ENCODE measurements around the gene DOCK3.
"Not testable (repeated sequence)": the region's sequence is repeated elsewhere in the genome, so short reads cannot be mapped to it uniquely, and the experiment has no call there.

The DOCK3 gene

GRCh38 chr3:50983887-50984286 is 309.2 kb downstream of the DOCK3 start:
- DNase-seq (ENCODE audit: low read depth), result no peak

- DNase-seq (ENCODE audit: low read depth), result no peak
These were observed 311.2 kb downstream of the DOCK3 start for GRCh38 chr3:50985893-50986292.

- no peak for DNase-seq (ENCODE audit: low read depth)
These were observed 312.0 kb downstream of the DOCK3 start for GRCh38 chr3:50986726-50987125.

GRCh38 chr3:50994537-50994936 is 319.8 kb downstream of the DOCK3 start:
- DNase-seq (ENCODE audit: low read depth), result no peak

- DNase-seq (ENCODE audit: low read depth), result no peak
These were observed 320.5 kb downstream of the DOCK3 start for GRCh38 chr3:50995085-50995824.

GRCh38 chr3:51002495-51002894 is 327.8 kb downstream of the DOCK3 start:
- DNase-seq (ENCODE audit: low read depth), result no peak

- DNase-seq (ENCODE audit: low read depth), result no peak
These were observed 329.5 kb downstream of the DOCK3 start for GRCh38 chr3:51004235-51004634.

GRCh38 chr3:51024121-51024520 is 349.4 kb downstream of the DOCK3 start:
- no peak for DNase-seq (ENCODE audit: low read depth)

GRCh38 chr3:51024765-51025632 is 350.3 kb downstream of the DOCK3 start:
- DNase-seq (ENCODE audit: low read depth), result no peak

GRCh38 chr3:51031666-51032065 is 356.9 kb downstream of the DOCK3 start:
- no peak for DNase-seq (ENCODE audit: low read depth)

- DNase-seq (ENCODE audit: low read depth), result no peak
These were observed 360.9 kb downstream of the DOCK3 start for GRCh38 chr3:51035630-51036029.

- no peak for DNase-seq (ENCODE audit: low read depth)
These were observed 370.3 kb downstream of the DOCK3 start for GRCh38 chr3:51044982-51045381.

GRCh38 chr3:51052562-51052961 is 377.8 kb downstream of the DOCK3 start:
- DNase-seq (ENCODE audit: low read depth), result no peak

GRCh38 chr3:51057121-51057520 is 382.4 kb downstream of the DOCK3 start:
- peak; percentile 18 for DNase-seq (ENCODE audit: low read depth)

GRCh38 chr3:51063053-51063452 is 388.3 kb downstream of the DOCK3 start:
- peak; percentile 1 for DNase-seq (ENCODE audit: low read depth)

- no peak for DNase-seq (ENCODE audit: low read depth)
These were observed 400.6 kb downstream of the DOCK3 start for GRCh38 chr3:51075221-51075775.

GRCh38 chr3:51082363-51082762 is 407.6 kb downstream of the DOCK3 start:
- DNase-seq (ENCODE audit: low read depth), result no peak

GRCh38 chr3:51083490-51083889 is 408.8 kb downstream of the DOCK3 start:
- no peak for DNase-seq (ENCODE audit: low read depth)

GRCh38 chr3:51092141-51092540 is 417.4 kb downstream of the DOCK3 start:
- DNase-seq (ENCODE audit: low read depth), result not testable (repeated sequence)

- DNase-seq (ENCODE audit: low read depth), result not testable (repeated sequence)
These were observed 420.1 kb downstream of the DOCK3 start for GRCh38 chr3:51094838-51095237.

- DNase-seq (ENCODE audit: low read depth), result peak; percentile 52
These were observed 425.2 kb downstream of the DOCK3 start for GRCh38 chr3:51099794-51100535.

GRCh38 chr3:51100536-51100851 is 425.8 kb downstream of the DOCK3 start:
- no peak for DNase-seq (ENCODE audit: low read depth)

Measured in stromal cell of bone marrow (primary cell).